ENCODE data around the gene ADCYAP1. TPM values are rescaled to one million over a fixed set of nuclear protein-coding genes. Genes with fewer than 3 reads are reported as not detected.

Gene ADCYAP1
- polyA plus RNA-seq, 1 of the 3 experiments (the other 2 are of a cell fraction), result not detected

- TF ChIP-seq REST (IDR thresholded peaks at IDR 0.05; ENCODE audit: low read depth, low read length) (no peak), EZH2phosphoT487 (IDR thresholded peaks at IDR 0.05; ENCODE audit: borderline replicate concordance, low read depth) (no peak), JUND (IDR thresholded peaks at IDR 0.05) (no peak), MXI1 (IDR thresholded peaks at IDR 0.05; ENCODE audit: low read depth, low read length) (no peak), TCF12 (IDR thresholded peaks at IDR 0.05) (no peak), RCOR1 (IDR thresholded peaks at IDR 0.05; ENCODE audit: low read length) (no peak), GABPA (IDR thresholded peaks at IDR 0.05; ENCODE audit: low read depth) (no peak), MEF2A (IDR thresholded peaks at IDR 0.05; ENCODE audit: borderline replicate concordance, low read depth) (no peak)
Measured at GRCh38 chr18:957829-958228, 53.2 kb downstream of the ADCYAP1 start (continued).

- Histone ChIP-seq H3K9ac (no peak overlapping the region), H3F3A (replicated peaks; ENCODE audit: insufficient read depth) (no peaks in the 10 kb centered on the region), H3K9me3 (no peaks in the 10 kb centered on the region), H3K27me3 (ENCODE audit: insufficient read depth) (peaks cover 11% of the 10 kb centered on the region), H3K4me3 (ENCODE audit: low read depth in 2 of 2, low read length in 1 of 2) (no peak overlapping the region), H3K79me2 (ENCODE audit: insufficient read depth) (no peaks in the 10 kb centered on the region), H3K4me1 (ENCODE audit: control insufficient read depth in 1 of 2, insufficient read depth in 2 of 2, low read depth in 1 of 2, low read length in 1 of 2) (no peaks in the 10 kb centered on the region), H3K9me2 (no peaks in the 10 kb centered on the region), H2AFZ (ENCODE audit: low read depth) (no peak overlapping the region), H3K36me3 (replicated peaks in 1 of 2; ENCODE audit: control insufficient read depth in 1 of 2, insufficient read depth in 2 of 2, low read length in 1 of 2) (no peaks in the 10 kb centered on the region), H4K20me1 (ENCODE audit: insufficient read depth) (no peaks in the 10 kb centered on the region), H3K4me2 (no peak overlapping the region), H3K27ac (ENCODE audit: low read depth in 2 of 2, low read length in 1 of 2) (no peak overlapping the region)
- no peak for DNase-seq
- WGBS (ENCODE audit: low lambda C conversion rate), result 0% methylated on average over 5 of the region's 5 CpGs
- ChIA-PET CTCF (no interaction called here), POLR2A (no interaction called here)
- TF ChIP-seq IRF3 (IDR thresholded peaks at IDR 0.05; ENCODE audit: low read depth, low read length) (no peak), FOSL2 (IDR thresholded peaks at IDR 0.05; ENCODE audit: borderline replicate concordance, low read depth) (no peak), YY1 (IDR thresholded peaks at IDR 0.05; ENCODE audit: low read depth) (no peak), REST (IDR thresholded peaks at IDR 0.05; ENCODE audit: low read depth, low read length) (no peak), FOXM1 (IDR thresholded peaks at IDR 0.05; ENCODE audit: low read depth) (no peak), USF2 (IDR thresholded peaks at IDR 0.05; ENCODE audit: borderline replicate concordance, low read depth, low read length) (no peak), MXI1 (IDR thresholded peaks at IDR 0.05; ENCODE audit: low read depth, low read length) (no peak), GATA2 (CRISPR knock-in tag; IDR thresholded peaks at IDR 0.05) (no peak), RFX5 (IDR thresholded peaks at IDR 0.05; ENCODE audit: low read length) (no peak), NRF1 (IDR thresholded peaks at IDR 0.05; ENCODE audit: low read depth, low read length) (no peak), TEAD4 (IDR thresholded peaks at IDR 0.05; ENCODE audit: borderline replicate concordance, insufficient read depth) (no peak), ELF1 (IDR thresholded peaks at IDR 0.05) (no peak), PBX3 (IDR thresholded peaks at IDR 0.05) (no peak), USF1 (IDR thresholded peaks at IDR 0.05; ENCODE audit: borderline replicate concordance, low read depth) (no peak), EP300 (IDR thresholded peaks at IDR 0.05; ENCODE audit: borderline replicate concordance in 1 of 2, low read depth in 1 of 2, low read length in 1 of 2) (no peak), NFIC (IDR thresholded peaks at IDR 0.05; ENCODE audit: borderline replicate concordance) (no peak), POLR2AphosphoS5 (IDR thresholded peaks at IDR 0.05; ENCODE audit: low read depth, low read length) (no peak)
Measured at GRCh38 chr18:959854-960253, 55.2 kb downstream of the ADCYAP1 start.

Data from SK-N-SH (cell line).